ENCODE data around the gene TMEM233. TPM values are rescaled to one million over a fixed set of nuclear protein-coding genes. Genes with fewer than 3 reads are reported as not detected.

Gene TMEM233
- total RNA-seq, 1 experiment from 2014 or later, result not detected

- TF ChIP-seq REST (IDR thresholded peaks at IDR 0.05; ENCODE audit: low read depth) (no peak), ELF1 (IDR thresholded peaks at IDR 0.05; ENCODE audit: borderline replicate concordance, low read depth) (peak; percentile 88), JUND (IDR thresholded peaks at IDR 0.05) (0 out of 2 replicates have a peak, but pooled peaks have one; percentile 34)
Measured at GRCh38 chr12:119667577-119668323, 74.2 kb downstream of the TMEM233 start, which contains the start of gene PRKAB1 (continued).

- Histone ChIP-seq H3K79me2 (ENCODE audit: insufficient read depth, low read length) (peaks cover 40% of the 10 kb centered on the region), H3K27me3 (ENCODE audit: insufficient read depth, low read length) (no peaks in the 10 kb centered on the region), H3K4me2 (ENCODE audit: low read length) (peak overlapping the region; percentile 86), H3K4me3 (replicated peaks in 1 of 2; ENCODE audit: low read depth in 1 of 2, low read length in 2 of 2) (peak overlapping the region; percentile 96 to 98), H3K9ac (ENCODE audit: low read length) (peak overlapping the region; percentile 93), H3K9me3 (ENCODE audit: control insufficient read depth in 1 of 2, insufficient read depth in 1 of 2, low read depth in 1 of 2, low read length in 2 of 2) (no peaks in the 10 kb centered on the region), H2AFZ (ENCODE audit: low read depth, low read length, poor library complexity, severe bottlenecking) (no peak overlapping the region), H3K27ac (ENCODE audit: low read depth, low read length) (peak overlapping the region; percentile 92), H4K20me1 (ENCODE audit: insufficient read depth) (no peaks in the 10 kb centered on the region), H3K9me2 (ENCODE audit: insufficient read depth) (no peaks in the 10 kb centered on the region), H3K4me1 (ENCODE audit: control insufficient read depth in 1 of 2, insufficient read depth in 2 of 2, low read length in 2 of 2) (peaks cover 0 to 11% of the 10 kb centered on the region in 2 experiments; a peak in 1 of 4 replicates), H3K36me3 (ENCODE audit: control insufficient read depth in 1 of 2, insufficient read depth in 2 of 2, low read length in 2 of 2) (peaks cover 8 to 27% of the 10 kb centered on the region in 2 experiments; a peak in 3 of 4 replicates)
- BruUV-seq (replicated peaks), result no TSS peak
- ChIA-PET CTCF (interaction anchor here (0.6 to 1.4 kb wide), 7 partner anchors 10 to 172 kb away, joined by 3 to 6 read pairs (median 4); no protein-coding TSS in a partner anchor), RAD21 (ENCODE audit: low non-redundant PET in 1 of 2, low total read pairs in 2 of 2, uncharacterized antibody in 2 of 2, unreplicated experiment in 2 of 2) (interaction anchor here in 1 of 2 experiments (0.6 kb wide), 1 partner anchor 27 kb away, joined by 3 read pairs; no protein-coding TSS in a partner anchor), POLR2A (no interaction called here)
- intact Hi-C loops (cut with micrococcal nuclease), result no loop called here
- TF ChIP-seq MAX (IDR thresholded peaks at IDR 0.05) (no peak), RAD21 (IDR thresholded peaks at IDR 0.05; ENCODE audit: low read depth) (no peak), ZBTB33 (IDR thresholded peaks at IDR 0.05; ENCODE audit: extremely low read depth, insufficient replicate concordance, low read length) (no peak), CBX3 (IDR thresholded peaks at IDR 0.05; ENCODE audit: low read depth) (no peak), EZH2 (IDR thresholded peaks at IDR 0.05) (no peak), EZH2phosphoT487 (IDR thresholded peaks at IDR 0.05; ENCODE audit: borderline replicate concordance) (no peak), EGR1 (IDR thresholded peaks at IDR 0.05; ENCODE audit: low read depth) (no peak), SRF (IDR thresholded peaks at IDR 0.05; ENCODE audit: low read depth) (no peak), JUND (IDR thresholded peaks at IDR 0.05) (no peak), CTCF (IDR thresholded peaks at IDR 0.05 in 2 of 3, conservative IDR thresholded peaks at IDR 0.05 in 1 of 3; ENCODE audit: borderline replicate concordance in 1 of 3, insufficient read depth in 1 of 3, low read depth in 2 of 3, low read length in 2 of 3) (no peak)
- DNase-seq (ENCODE audit: low read depth, low spot score) (no peak), ATAC-seq (no peak)
Measured at GRCh38 chr12:119668324-119668841, 74.8 kb downstream of the TMEM233 start.
